ENCODE results near the gene TXNL1. TPM values are rescaled to one million over a fixed set of nuclear protein-coding genes. Genes with fewer than 3 reads are reported as not detected.

Gene TXNL1
- total and polyA plus RNA-seq, 2 of the 13 experiments (the other 11 are each of a cell fraction or from before 2014, with no cell fraction given), result 41.9 to 73.1 TPM

- TF ChIP-seq NR1H2 (CRISPR knock-in tag; IDR thresholded peaks at IDR 0.05; ENCODE audit: borderline replicate concordance, low read depth), result no peak
- TF ChIP-seq ZNF580 (CRISPR knock-in tag; IDR thresholded peaks at IDR 0.05; ENCODE audit: borderline replicate concordance, low read depth), result 0 out of 2 replicates have a peak, but pooled peaks have one; percentile 77
- no peak for TF ChIP-seq ZNF530 (CRISPR knock-in tag; IDR thresholded peaks at IDR 0.05; ENCODE audit: low read depth)
- TF ChIP-seq THRA (CRISPR knock-in tag; IDR thresholded peaks at IDR 0.05; ENCODE audit: borderline replicate concordance), result peak; percentile 27; the same call in 1 of the 2 replicates
- TF ChIP-seq ARID2 (CRISPR knock-in tag; IDR thresholded peaks at IDR 0.05; ENCODE audit: borderline replicate concordance), result no peak
- TF ChIP-seq FIP1L1 (IDR thresholded peaks at IDR 0.05; ENCODE audit: borderline replicate concordance, insufficient read depth, low read depth, low read length), result no peak
- TF ChIP-seq FOXC1 (CRISPR knock-in tag; IDR thresholded peaks at IDR 0.05; ENCODE audit: borderline replicate concordance), result no peak
- no peak for TF ChIP-seq ZNF318 (CRISPR knock-in tag; IDR thresholded peaks at IDR 0.05)
- TF ChIP-seq HOXA7 (CRISPR knock-in tag; IDR thresholded peaks at IDR 0.05), result no peak
- no peak for TF ChIP-seq ZSCAN22 (CRISPR knock-in tag; IDR thresholded peaks at IDR 0.05)
- peak; percentile 64; the same call in 1 of the 2 replicates for TF ChIP-seq ZNF780A (CRISPR knock-in tag; IDR thresholded peaks at IDR 0.05)
- TF ChIP-seq SNAPC2 (CRISPR knock-in tag; IDR thresholded peaks at IDR 0.05), result 0 out of 2 replicates have a peak, but pooled peaks have one; percentile 40
- TF ChIP-seq MEIS2 (CRISPR knock-in tag; IDR thresholded peaks at IDR 0.05), result no peak
- TF ChIP-seq NFRKB (IDR thresholded peaks at IDR 0.05), result no peak
- 0 out of 2 replicates have a peak, but pooled peaks have one; percentile 8 for TF ChIP-seq ZKSCAN1 (IDR thresholded peaks at IDR 0.05; ENCODE audit: low read length)
- TF ChIP-seq ATAD3A (CRISPR knock-in tag; IDR thresholded peaks at IDR 0.05), result no peak
- no peak for TF ChIP-seq ZNF160 (CRISPR knock-in tag; IDR thresholded peaks at IDR 0.05)
- no peak for TF ChIP-seq GTF2F1 (IDR thresholded peaks at IDR 0.05; ENCODE audit: low read length)
- no peak for TF ChIP-seq SMARCC2 (IDR thresholded peaks at IDR 0.05)
- no peak for TF ChIP-seq ZC3H4 (CRISPR knock-in tag; IDR thresholded peaks at IDR 0.05; ENCODE audit: borderline replicate concordance)
- peak; percentile 38; the same call in 1 of the 2 replicates for TF ChIP-seq NFKBIZ (CRISPR knock-in tag; IDR thresholded peaks at IDR 0.05)
Observed at GRCh38 chr18:56650944-56651770, 12.8 kb upstream of the TXNL1 start, which contains the start of gene WDR7 (continued).

Data from HepG2 (cell line).